HG03520 (cell line): ENCODE results near the gene SUPT16H.

ENCODE experiments used
- ATAC-seq: cut with Tn5 transposase; IDR thresholded peaks from one replicate; pipeline ENCODE4 v1.9.1; 2021; ENCODE audit warnings: mild to moderate bottlenecking, moderate library complexity; ENCODE audit not compliant: unreplicated experiment

Gene SUPT16H

GRCh38 chr14:21369949-21370679, 13.7 kb downstream of the SUPT16H start:
- ATAC-seq = no peak

GRCh38 chr14:21367582-21368144, 16.2 kb downstream of the SUPT16H start:
- no peak for ATAC-seq

GRCh38 chr14:21356511-21356910, 27.3 kb downstream of the SUPT16H start:
- ATAC-seq = no peak

- no peak for ATAC-seq
Observed at GRCh38 chr14:21352587-21352986, 31.2 kb downstream of the SUPT16H start.

- no peak for ATAC-seq
Observed at GRCh38 chr14:21350539-21350938, 33.3 kb downstream of the SUPT16H start.

GRCh38 chr14:21347201-21347600, 36.6 kb downstream of the SUPT16H start:
- ATAC-seq = no peak

- ATAC-seq = no peak
Observed at GRCh38 chr14:21346532-21347135, 37.2 kb downstream of the SUPT16H start.

GRCh38 chr14:21343035-21343794, 40.6 kb downstream of the SUPT16H start:
- no peak for ATAC-seq

- no peak for ATAC-seq
Observed at GRCh38 chr14:21334202-21334906, 49.5 kb downstream of the SUPT16H start.

- ATAC-seq = no peak
Observed at GRCh38 chr14:21332950-21333349, 50.9 kb downstream of the SUPT16H start.

- no peak for ATAC-seq
Observed at GRCh38 chr14:21326972-21327371, 56.8 kb downstream of the SUPT16H start.

- ATAC-seq = no peak
Observed at GRCh38 chr14:21322716-21323115, 61.1 kb downstream of the SUPT16H start.

GRCh38 chr14:21320913-21321312, 62.9 kb downstream of the SUPT16H start:
- no peak for ATAC-seq

GRCh38 chr14:21317398-21317797, 66.4 kb downstream of the SUPT16H start:
- no peak for ATAC-seq

- ATAC-seq = no peak
Observed at GRCh38 chr14:21313512-21313911, 70.3 kb downstream of the SUPT16H start.

GRCh38 chr14:21311614-21312013, 72.2 kb downstream of the SUPT16H start:
- no peak for ATAC-seq

- no peak for ATAC-seq
Observed at GRCh38 chr14:21309956-21310355, 73.9 kb downstream of the SUPT16H start.

GRCh38 chr14:21309238-21309636, 74.6 kb downstream of the SUPT16H start:
- ATAC-seq = no peak

- ATAC-seq = peak; percentile 82
Observed at GRCh38 chr14:21308479-21309237, 75.2 kb downstream of the SUPT16H start.

- ATAC-seq = peak; percentile 32
Observed at GRCh38 chr14:21308132-21308478, 75.7 kb downstream of the SUPT16H start.
